Lower lobe of right lung (tissue), 2 donors: ENCODE results near the gene PTGIS. TPM values are rescaled to one million over a fixed set of nuclear protein-coding genes. Genes with fewer than 3 reads are reported as not detected.

ENCODE experiments used
- ATAC-seq, 2 donors: fragments of 200-7000 bp; cut with Tn5 transposase; one replicate each; pipeline ENCODE4 v1.9.1; 2020 to 2022; ENCODE audit warnings: mild to moderate bottlenecking in 2 of 2, moderate library complexity in 2 of 2
- DNase-seq: peaks from one replicate; pipeline ENCODE4 v3.0.0-alpha.2; 2020
- H3K27ac ChIP-seq: fragments of 200-600 bp; one replicate; pipeline ENCODE4 v1.8.0; 2022
- H3K27me3 ChIP-seq: fragments of 200-600 bp; one replicate; pipeline ENCODE4 v1.8.0; 2022; ENCODE audit warnings: low read depth
- H3K36me3 ChIP-seq: fragments of 200-600 bp; one replicate; pipeline ENCODE4 v1.8.0; 2022; ENCODE audit warnings: mild to moderate bottlenecking
- H3K4me1 ChIP-seq: fragments of 200-600 bp; one replicate; pipeline ENCODE4 v1.8.0; 2022
- H3K4me3 ChIP-seq: fragments of 200-600 bp; one replicate; pipeline ENCODE4 v1.8.0; 2022; ENCODE audit warnings: mild to moderate bottlenecking
- H3K9me3 ChIP-seq: fragments of 200-600 bp; one replicate; pipeline ENCODE4 v1.8.0; 2022
- intact Hi-C: fragments of 100-400 bp; cut with DNase I; formaldehyde crosslinking; loops from one replicate; pipeline ENCODE4 v1.11.0; 2022
- total RNA-seq: library from RNA; stranded (reverse); fragmentation: NEBNext Ultra II Directional; extraction: Animal tissue kit (Norgen Biotek cat#: 25700); gene quantifications from one replicate; pipeline ENCODE4 v1.2.1, GENCODE V29; 2021
- TF ChIP-seq, protein P1 (sequence below): fragments of 200-600 bp; IDR thresholded peaks from one replicate; pipeline ENCODE4 v1.8.0; 2022; ENCODE audit warnings: antibody characterized with exemption, mild to moderate bottlenecking
- donor health status: DM: no; HTN: yes; CAD: no; lungs with severe emphysema.

Gene PTGIS
- total RNA-seq, 1 donor from 2014 or later, result 41.2 TPM

- intact Hi-C loops, result no loop called here
Measured at GRCh38 chr20:49466114-49466912, 101.6 kb downstream of the PTGIS start.

GRCh38 chr20:49464556-49464955 lies 103.4 kb downstream of the PTGIS start:
- no peaks in the 10 kb centered on the region for H3K36me3 ChIP-seq
- no peak overlapping the region for H3K4me3 ChIP-seq
- TF ChIP-seq, protein P1, sequence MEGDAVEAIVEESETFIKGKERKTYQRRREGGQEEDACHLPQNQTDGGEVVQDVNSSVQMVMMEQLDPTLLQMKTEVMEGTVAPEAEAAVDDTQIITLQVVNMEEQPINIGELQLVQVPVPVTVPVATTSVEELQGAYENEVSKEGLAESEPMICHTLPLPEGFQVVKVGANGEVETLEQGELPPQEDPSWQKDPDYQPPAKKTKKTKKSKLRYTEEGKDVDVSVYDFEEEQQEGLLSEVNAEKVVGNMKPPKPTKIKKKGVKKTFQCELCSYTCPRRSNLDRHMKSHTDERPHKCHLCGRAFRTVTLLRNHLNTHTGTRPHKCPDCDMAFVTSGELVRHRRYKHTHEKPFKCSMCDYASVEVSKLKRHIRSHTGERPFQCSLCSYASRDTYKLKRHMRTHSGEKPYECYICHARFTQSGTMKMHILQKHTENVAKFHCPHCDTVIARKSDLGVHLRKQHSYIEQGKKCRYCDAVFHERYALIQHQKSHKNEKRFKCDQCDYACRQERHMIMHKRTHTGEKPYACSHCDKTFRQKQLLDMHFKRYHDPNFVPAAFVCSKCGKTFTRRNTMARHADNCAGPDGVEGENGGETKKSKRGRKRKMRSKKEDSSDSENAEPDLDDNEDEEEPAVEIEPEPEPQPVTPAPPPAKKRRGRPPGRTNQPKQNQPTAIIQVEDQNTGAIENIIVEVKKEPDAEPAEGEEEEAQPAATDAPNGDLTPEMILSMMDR, result no peak
- intact Hi-C loops, result no loop called here
- ATAC-seq, result no peak
- no peak overlapping the region for H3K27ac ChIP-seq
- H3K4me1 ChIP-seq, result no peaks in the 10 kb centered on the region
- DNase-seq, result no peak
- peaks cover 5% of the 10 kb centered on the region for H3K27me3 ChIP-seq
- H3K9me3 ChIP-seq, result no peaks in the 10 kb centered on the region

More at GRCh38 chr20:49466114-49466912, 101.6 kb downstream of the PTGIS start:
- H3K4me1 ChIP-seq, result no peaks in the 10 kb centered on the region
- H3K27ac ChIP-seq, result no peak overlapping the region
- DNase-seq (no peak), ATAC-seq (no peak)
- no peak overlapping the region for H3K4me3 ChIP-seq
- H3K27me3 ChIP-seq, result peaks cover 8% of the 10 kb centered on the region
- no peaks in the 10 kb centered on the region for H3K36me3 ChIP-seq
- H3K9me3 ChIP-seq, result no peaks in the 10 kb centered on the region
- TF ChIP-seq, protein P1, result no peak

DNA sequence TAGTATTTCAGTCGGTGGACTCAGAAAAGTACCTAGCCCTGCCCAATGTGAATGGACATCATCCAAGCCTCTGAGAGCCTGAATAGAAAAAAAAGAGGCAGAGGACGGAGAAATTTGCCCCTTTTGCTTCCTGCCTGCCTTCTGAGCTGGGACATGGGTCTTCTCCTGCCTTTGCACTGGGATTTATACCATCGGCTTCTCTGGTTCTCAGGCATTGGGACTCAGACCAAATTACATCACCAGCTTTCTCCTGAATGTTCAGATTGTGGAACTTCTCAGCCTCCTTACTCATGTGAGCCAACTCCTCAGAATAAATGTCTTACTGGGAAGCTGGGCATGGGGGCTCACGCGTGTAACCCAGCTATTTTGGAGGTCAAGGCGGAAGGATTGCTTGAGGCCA lies 105.3 kb downstream of the PTGIS start:
- no peaks in the 10 kb centered on the region for H3K27me3 ChIP-seq
- no peaks in the 10 kb centered on the region for H3K9me3 ChIP-seq
- no peaks in the 10 kb centered on the region for H3K4me1 ChIP-seq
- TF ChIP-seq, protein P1, result no peak
- H3K36me3 ChIP-seq, result no peaks in the 10 kb centered on the region
- no peak for ATAC-seq
- DNase-seq, result no peak
- H3K27ac ChIP-seq, result no peak overlapping the region
- no peak overlapping the region for H3K4me3 ChIP-seq
- intact Hi-C loops, result no loop called here

GRCh38 chr20:49461894-49462620 lies 105.9 kb downstream of the PTGIS start:
- intact Hi-C loops, result no loop called here

DNA sequence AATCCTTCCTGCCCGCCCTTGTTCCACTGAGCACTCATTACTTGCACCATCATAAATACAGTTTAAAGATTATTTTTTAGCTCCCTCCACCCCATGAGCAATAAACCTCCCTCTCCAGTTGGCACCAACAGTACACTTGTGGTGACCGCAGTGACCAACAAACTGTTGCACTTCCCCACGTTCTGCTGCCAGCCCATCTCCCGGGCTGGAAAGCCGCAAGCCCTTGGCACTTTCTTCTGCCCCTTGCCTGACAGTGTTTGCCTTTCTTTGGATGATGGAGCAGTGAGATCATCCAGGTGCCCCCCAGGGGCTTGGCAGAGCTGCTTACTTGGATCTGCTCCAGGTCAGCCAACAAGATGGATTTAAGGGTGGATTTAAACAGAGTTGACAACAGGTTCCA lies 107.0 kb downstream of the PTGIS start:
- TF ChIP-seq, protein P1, result no peak
- no peaks in the 10 kb centered on the region for H3K4me1 ChIP-seq
- no peaks in the 10 kb centered on the region for H3K9me3 ChIP-seq
- ATAC-seq, result no peak
- no peaks in the 10 kb centered on the region for H3K27me3 ChIP-seq
- no peak overlapping the region for H3K4me3 ChIP-seq
- no peaks in the 10 kb centered on the region for H3K36me3 ChIP-seq
- no peak for DNase-seq
- H3K27ac ChIP-seq, result no peak overlapping the region
- intact Hi-C loops, result no loop called here

More at GRCh38 chr20:49461894-49462620, 105.9 kb downstream of the PTGIS start:
- no peaks in the 10 kb centered on the region for H3K4me1 ChIP-seq
- H3K9me3 ChIP-seq, result no peaks in the 10 kb centered on the region
- TF ChIP-seq, protein P1, result no peak
- no peak for DNase-seq
- H3K4me3 ChIP-seq, result no peak overlapping the region
- ATAC-seq, result no peak
- H3K27me3 ChIP-seq, result no peaks in the 10 kb centered on the region
- no peaks in the 10 kb centered on the region for H3K36me3 ChIP-seq
- H3K27ac ChIP-seq, result no peak overlapping the region
